NCI-H187 (cell line): ENCODE results near the gene IL36A.

Experiments
- DNase-seq, 2 experiments: peaks; one replicate each; lab custom pipeline; 2025; lab: John Stamatoyannopoulos, UW

Gene IL36A

GRCh38 chr2:113050921-113051895, 45.9 kb downstream of the IL36A start:
- no peak for DNase-seq

- no peak for DNase-seq
Observed at GRCh38 chr2:113052396-113052917, 47.2 kb downstream of the IL36A start, which contains the start of gene IL36B. IL36B (minus strand) TSS chr2:113052867.

GRCh38 chr2:113053666-113054065, 48.4 kb downstream of the IL36A start:
- no peak for DNase-seq

GRCh38 chr2:113054066-113054465, 48.8 kb downstream of the IL36A start:
- no peak for DNase-seq

- DNase-seq, result no peak
Observed at GRCh38 chr2:113056521-113056920, 51.3 kb downstream of the IL36A start.

- DNase-seq, result no peak
Observed at GRCh38 chr2:113057117-113057516, 51.9 kb downstream of the IL36A start.
